Mesodermal cell (in vitro differentiated cells): ENCODE data around the gene SRPRB.

Source experiments
- H3K27ac ChIP-seq: 2 replicates; pipeline ENCODE4 v1.7.0; 2013; ENCODE audit warnings: mild to moderate bottlenecking, low read depth, low read length, moderate library complexity; ENCODE audit not compliant: severe bottlenecking
- H3K36me3 ChIP-seq: 2 replicates; pipeline ENCODE4 v1.7.1; 2013; ENCODE audit warnings: mild to moderate bottlenecking, low read length, moderate library complexity; ENCODE audit not compliant: control insufficient read depth, insufficient read depth
- H3K4me1 ChIP-seq: one replicate; pipeline ENCODE4 v1.7.1; 2013; ENCODE audit warnings: mild to moderate bottlenecking, low read length; ENCODE audit not compliant: insufficient read depth, control insufficient read depth, poor library complexity, severe bottlenecking
- H3K4me3 ChIP-seq: 2 replicates; pipeline ENCODE4 v1.7.0; 2013; ENCODE audit warnings: low read length, control low read depth, mild to moderate bottlenecking; ENCODE audit not compliant: insufficient read depth, poor library complexity, severe bottlenecking; ENCODE audit errors: extremely low read depth
- H3K9me3 ChIP-seq: 2 replicates; pipeline ENCODE4 v1.7.1; 2013; ENCODE audit warnings: mild to moderate bottlenecking, low read length, moderate library complexity; ENCODE audit not compliant: control insufficient read depth
- WGBS, 2 experiments: methylation state at CpG; one replicate each; pipeline ENCODE4 v1.1.5; 2013; ENCODE audit warnings: missing lambda C conversion rate in 2 of 2; ENCODE audit not compliant: insufficient coverage in 2 of 2; 5-methylcytosine and 5-hydroxymethylcytosine counted together

The SRPRB gene

GRCh38 chr3:133763797-133764683 is 41.6 kb upstream of the SRPRB start:
- Histone ChIP-seq H3K4me1 (no peaks in the 10 kb centered on the region), H3K4me3 (no peak overlapping the region), H3K36me3 (no peaks in the 10 kb centered on the region), H3K27ac (no peak overlapping the region), H3K9me3 (no peaks in the 10 kb centered on the region)
- 83 to 95% methylated on average over 2 to 5 of the region's 6 CpGs for WGBS, 2 experiments

- Histone ChIP-seq H3K36me3 (no peaks in the 10 kb centered on the region), H3K4me3 (no peak overlapping the region), H3K9me3 (no peaks in the 10 kb centered on the region), H3K4me1 (no peaks in the 10 kb centered on the region), H3K27ac (no peak overlapping the region)
These were observed 40.4 kb upstream of the SRPRB start for GRCh38 chr3:133765256-133765655.

GRCh38 chr3:133767607-133768006 is 38.0 kb upstream of the SRPRB start:
- Histone ChIP-seq H3K4me1 (no peaks in the 10 kb centered on the region), H3K9me3 (no peaks in the 10 kb centered on the region), H3K4me3 (no peak overlapping the region), H3K36me3 (no peaks in the 10 kb centered on the region), H3K27ac (no peak overlapping the region)
- 100% methylated on average over 1 of the region's 1 CpG for WGBS, 2 experiments

GRCh38 chr3:133769536-133769935 is 36.1 kb upstream of the SRPRB start:
- WGBS, 2 experiments: 72% methylated on average over 3 of the region's 3 CpGs; no CpG with 5 or more reads in 1 of the 2 experiments
- no peak overlapping the region for H3K4me3 ChIP-seq
- H3K4me1 ChIP-seq: no peaks in the 10 kb centered on the region
- no peak overlapping the region for H3K27ac ChIP-seq
- H3K9me3 ChIP-seq: no peaks in the 10 kb centered on the region
- no peaks in the 10 kb centered on the region for H3K36me3 ChIP-seq

DNA sequence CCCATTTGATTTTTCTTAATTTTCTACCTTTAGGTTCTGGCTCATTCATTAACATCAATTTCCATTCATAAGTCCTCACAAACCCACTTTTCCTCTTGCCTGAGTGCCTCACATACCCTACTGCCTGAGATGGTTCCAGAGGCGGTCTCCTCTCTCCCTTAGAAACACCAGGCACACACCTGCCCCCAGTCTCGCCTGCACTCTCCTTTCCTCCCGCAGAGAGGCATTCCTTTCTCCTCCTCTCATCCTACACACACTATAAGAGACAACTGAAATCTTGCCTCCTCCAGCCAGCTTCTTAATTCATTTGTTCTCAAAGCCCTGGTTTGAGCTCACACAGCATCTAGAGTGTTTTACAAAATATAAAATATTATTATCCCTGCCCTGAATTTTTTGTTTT is 31.9 kb upstream of the SRPRB start:
- Histone ChIP-seq H3K4me1 (no peaks in the 10 kb centered on the region), H3K27ac (no peak overlapping the region), H3K9me3 (no peaks in the 10 kb centered on the region), H3K4me3 (no peak overlapping the region), H3K36me3 (no peaks in the 10 kb centered on the region)
- 75 to 82% methylated on average over 2 to 3 of the region's 3 CpGs for WGBS, 2 experiments

GRCh38 chr3:133775309-133775708 is 30.3 kb upstream of the SRPRB start:
- Histone ChIP-seq H3K9me3 (no peaks in the 10 kb centered on the region), H3K36me3 (no peaks in the 10 kb centered on the region), H3K4me1 (no peaks in the 10 kb centered on the region), H3K4me3 (no peak overlapping the region), H3K27ac (no peak overlapping the region)
- WGBS, 2 experiments: 88 to 94% methylated on average over 8 of the region's 9 CpGs

- H3K36me3 ChIP-seq: no peaks in the 10 kb centered on the region
- no peaks in the 10 kb centered on the region for H3K9me3 ChIP-seq
- H3K4me3 ChIP-seq: no peak overlapping the region
- WGBS, 2 experiments: 77 to 89% methylated on average over 3 to 4 of the region's 5 CpGs
- no peaks in the 10 kb centered on the region for H3K4me1 ChIP-seq
- no peak overlapping the region for H3K27ac ChIP-seq
These were observed 29.8 kb upstream of the SRPRB start for GRCh38 chr3:133775835-133776234.

DNA sequence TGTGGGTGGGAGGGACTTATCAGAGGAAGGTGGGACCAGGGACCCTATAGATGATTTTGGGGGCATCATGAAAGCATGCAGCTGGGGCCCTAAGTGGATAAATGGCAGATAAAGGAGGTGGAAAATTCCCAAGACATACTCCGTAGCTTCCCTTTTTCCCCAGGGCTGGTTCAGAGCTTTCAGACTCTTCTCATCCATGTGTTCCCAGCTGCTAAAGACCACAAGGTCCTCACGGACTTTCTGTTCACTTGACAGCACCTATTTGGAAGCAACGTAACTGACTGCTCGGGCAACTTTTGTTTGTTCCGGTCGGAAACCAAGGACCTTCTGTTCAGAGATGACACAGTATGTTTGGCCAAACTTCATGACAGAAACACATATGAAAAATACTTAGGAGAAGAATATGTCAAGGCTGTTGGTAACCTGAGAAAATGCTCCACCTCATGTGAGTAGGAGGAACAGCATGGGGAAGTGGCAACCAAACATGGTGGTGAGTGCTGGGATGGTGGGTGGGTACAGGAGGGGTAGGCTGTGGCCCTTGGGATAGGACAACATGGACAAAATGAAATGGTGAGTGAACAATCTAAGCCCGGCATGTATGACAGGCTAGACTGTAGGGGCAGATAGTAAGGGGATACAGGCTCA is 28.7 kb upstream of the SRPRB start:
- Histone ChIP-seq H3K4me3 (no peak overlapping the region), H3K36me3 (no peaks in the 10 kb centered on the region)
- 83 to 84% methylated on average over 7 of the region's 7 CpGs for WGBS, 2 experiments

DNA sequence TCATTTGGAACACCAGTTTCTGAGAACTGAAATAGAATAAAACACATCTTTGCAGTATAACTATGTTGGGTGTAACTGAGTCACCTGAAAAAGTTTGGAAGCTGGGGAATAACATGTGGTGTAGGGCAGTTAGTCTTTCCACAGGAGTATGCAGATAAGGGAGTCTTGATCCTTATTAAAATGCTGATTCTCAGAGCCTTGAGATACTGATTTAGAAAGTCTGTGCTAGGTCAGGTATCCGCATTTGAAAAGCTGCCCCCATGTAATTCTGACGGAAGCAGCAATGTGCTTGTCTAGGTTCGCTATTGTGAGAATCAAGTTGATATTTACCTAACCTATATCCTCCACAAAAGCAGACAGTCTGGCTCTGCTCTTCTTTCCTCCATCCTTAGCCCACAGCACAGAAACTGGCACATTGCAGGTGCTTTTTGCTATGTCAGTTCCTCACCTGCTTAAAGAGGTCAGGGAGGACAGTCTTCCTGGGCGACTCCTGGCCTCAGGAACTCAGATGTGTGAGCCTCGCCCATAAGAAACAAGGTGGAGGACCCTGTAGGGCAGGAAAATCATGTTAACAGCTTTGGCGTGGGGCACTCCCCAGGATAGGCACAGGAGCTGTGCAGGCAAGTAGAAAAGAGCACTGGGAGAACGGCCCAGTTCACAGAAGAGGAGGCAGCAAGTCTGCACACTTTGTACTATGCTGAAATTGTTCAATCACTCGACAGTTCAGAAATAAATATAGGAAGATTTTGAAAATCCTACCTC is 27.6 kb upstream of the SRPRB start:
- Histone ChIP-seq H3K9me3 (no peaks in the 10 kb centered on the region), H3K4me3 (no peak overlapping the region), H3K27ac (no peak overlapping the region), H3K36me3 (no peaks in the 10 kb centered on the region), H3K4me1 (no peaks in the 10 kb centered on the region)
- WGBS, 2 experiments: 77 to 83% methylated on average over 5 to 6 of the region's 8 CpGs

More for the DNA sequence above, 28.7 kb upstream of the SRPRB start:
- H3K4me1 ChIP-seq: no peaks in the 10 kb centered on the region
- no peak overlapping the region for H3K27ac ChIP-seq
- no peaks in the 10 kb centered on the region for H3K9me3 ChIP-seq

- no peaks in the 10 kb centered on the region for H3K9me3 ChIP-seq
- 56 to 58% methylated on average over 3 of the region's 4 CpGs for WGBS, 2 experiments
- H3K27ac ChIP-seq: no peak overlapping the region
- H3K4me1 ChIP-seq: no peaks in the 10 kb centered on the region
- no peak overlapping the region for H3K4me3 ChIP-seq
- no peaks in the 10 kb centered on the region for H3K36me3 ChIP-seq
These were observed 25.9 kb upstream of the SRPRB start for GRCh38 chr3:133779626-133780203.
